ENCODE measurements around the gene SHMT1.
"Not testable (repeated sequence)": the region's sequence is repeated elsewhere in the genome, so short reads cannot be mapped to it uniquely, and the experiment has no call there.

SHMT1 gene

GRCh38 chr17:18378205-18378505 lies 14.8 kb upstream of the SHMT1 start:
- DNase-seq (ENCODE audit: low read depth) = no peak

DNA sequence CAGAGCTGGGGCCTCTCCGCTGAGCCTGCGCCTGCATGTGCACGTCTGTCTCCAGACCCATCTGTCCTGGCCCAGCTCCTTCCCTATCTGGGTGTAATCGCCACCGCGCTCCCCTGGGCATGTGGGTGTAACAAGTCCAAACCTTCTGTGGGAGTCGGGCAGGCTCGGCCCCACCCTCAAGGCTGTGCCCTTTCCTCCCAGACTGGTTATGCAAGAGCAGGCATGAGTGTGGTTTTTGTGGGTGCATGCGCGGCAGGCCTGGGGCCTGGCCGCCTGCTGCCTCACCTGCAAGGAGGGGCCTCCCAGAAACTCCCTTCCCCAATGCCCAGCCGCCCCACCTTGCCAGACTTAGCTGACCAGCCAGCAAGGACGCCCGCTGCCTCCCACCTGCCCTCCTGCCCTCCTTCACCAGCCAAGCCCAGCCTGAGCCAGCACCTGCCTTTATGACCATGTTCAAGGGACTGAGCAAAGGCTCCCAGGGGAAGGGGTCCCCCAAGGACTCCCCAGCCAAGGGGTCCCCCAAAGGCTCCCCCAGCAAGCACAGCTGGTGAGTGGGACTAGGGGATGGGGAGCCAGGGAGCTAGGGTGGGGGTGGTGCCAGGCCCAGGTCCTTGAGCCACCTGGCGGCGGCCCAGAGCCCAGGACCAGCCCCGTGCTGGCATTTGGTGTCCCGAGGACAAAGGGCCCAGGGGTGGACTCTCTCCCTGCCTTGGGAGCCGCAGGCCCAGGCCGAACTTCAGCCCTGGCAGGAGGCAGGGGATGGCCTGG lies 14.3 kb upstream of the SHMT1 start, which contains the start of gene EVPLL:
EVPLL (plus strand) TSS at position 342 of the 768 bp plus-strand sequence. CDS start 3,160 bp downstream, outside the sequence.
- DNase-seq (ENCODE audit: low read depth) = no peak

DNA sequence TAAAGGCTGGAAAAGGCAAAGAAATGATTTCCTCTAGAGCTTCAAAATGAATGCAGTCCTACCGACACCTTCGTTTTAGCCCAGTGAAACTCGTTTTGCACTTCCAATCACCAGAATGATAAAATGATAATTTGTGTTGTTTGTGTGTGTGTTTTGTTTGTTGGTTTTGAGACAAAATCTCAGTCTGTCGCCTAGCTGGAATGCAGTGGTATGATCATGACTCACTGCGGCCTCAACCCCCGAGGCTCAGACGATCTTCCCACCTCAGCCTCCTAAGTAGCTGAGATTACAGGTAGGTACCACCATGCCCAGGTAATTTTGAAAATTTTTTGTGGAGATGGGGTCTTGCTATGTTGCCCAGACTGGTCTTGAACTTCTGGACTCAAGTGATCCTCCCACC lies 10.9 kb upstream of the SHMT1 start:
- no peak for DNase-seq (ENCODE audit: low read depth)

DNA sequence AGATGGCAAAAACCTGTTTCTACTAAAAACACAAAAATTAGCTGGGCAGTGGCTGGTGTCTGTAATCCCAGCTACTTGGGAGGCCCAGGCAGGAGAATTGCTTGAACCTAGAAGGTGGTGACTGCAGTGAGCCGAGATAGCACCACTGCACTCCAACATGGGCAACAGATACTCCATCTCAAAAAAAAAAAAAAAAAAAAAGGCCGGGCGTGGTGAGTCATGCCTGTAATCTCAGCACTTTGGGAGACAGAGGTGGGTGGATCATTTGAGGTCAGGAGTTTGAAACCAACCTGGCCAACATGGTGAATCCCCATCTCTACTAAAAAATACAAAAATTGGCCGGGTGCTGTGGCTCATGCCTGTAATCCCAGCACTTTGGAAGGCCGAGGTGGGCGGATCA lies 9.8 kb upstream of the SHMT1 start:
- not testable (repeated sequence) for DNase-seq (ENCODE audit: low read depth)

DNA sequence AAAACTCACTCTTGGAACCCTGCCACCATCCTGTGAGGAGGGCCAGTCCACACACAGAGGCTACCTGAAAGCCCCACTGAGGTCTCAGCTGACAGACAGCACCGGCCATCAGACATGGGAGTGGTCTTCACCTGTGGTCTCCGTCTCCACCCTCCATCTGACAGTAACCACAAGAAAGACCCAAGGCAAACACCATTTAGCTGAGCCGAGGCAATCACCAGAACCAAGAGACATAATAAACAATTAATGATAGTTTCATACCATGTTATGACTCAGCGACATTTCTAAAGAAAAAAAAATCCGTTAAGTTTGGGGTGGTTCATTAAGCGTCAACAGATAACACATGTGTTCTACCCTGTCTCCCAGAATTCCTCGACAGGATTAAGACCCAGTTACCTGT lies 8.1 kb upstream of the SHMT1 start:
- DNase-seq (ENCODE audit: low read depth) = no peak

DNA sequence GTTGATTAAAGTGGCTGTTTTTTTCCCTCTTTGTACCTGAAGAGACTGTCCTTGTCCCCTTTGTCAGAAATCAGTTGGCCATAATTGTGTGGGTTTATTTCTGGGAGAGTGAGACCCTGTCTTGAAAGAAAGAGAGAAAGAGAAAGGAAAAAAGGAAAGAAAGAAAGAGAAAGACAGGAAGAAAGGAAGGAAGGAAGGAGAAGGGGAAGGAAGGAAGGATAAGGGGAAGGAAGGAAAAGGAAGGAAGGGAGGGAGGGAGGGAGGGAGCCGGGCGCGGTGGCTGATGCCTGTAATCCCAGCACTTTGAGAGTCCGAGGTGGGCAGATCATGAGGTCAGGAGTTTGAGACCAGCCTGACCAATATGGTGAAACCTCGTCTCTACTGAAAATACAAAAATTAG lies 7.4 kb upstream of the SHMT1 start:
- DNase-seq (ENCODE audit: low read depth) = no peak

DNA sequence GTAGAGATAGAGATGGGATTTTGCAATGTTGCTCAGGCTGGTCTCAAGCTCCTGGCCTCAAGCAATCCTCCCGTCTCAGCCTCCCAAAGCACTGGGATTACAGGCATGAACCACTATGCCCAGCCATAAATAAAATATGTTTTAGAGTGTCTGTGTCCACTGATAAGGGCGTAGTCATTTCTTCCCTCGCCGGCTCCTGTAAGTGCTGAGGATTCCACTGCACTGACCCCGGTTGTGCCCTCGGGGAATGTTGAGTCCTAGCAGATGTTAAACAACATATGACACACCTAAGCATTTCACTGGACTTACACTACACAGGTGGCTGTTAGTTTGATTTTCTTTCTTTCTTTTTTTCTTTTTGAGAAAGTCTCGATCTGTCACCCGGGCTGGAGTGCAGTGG lies 5.6 kb upstream of the SHMT1 start:
- no peak for DNase-seq (ENCODE audit: low read depth)

- DNase-seq (ENCODE audit: low read depth) = no peak
Observed at GRCh38 chr17:18364166-18364565, 816 bp upstream of the SHMT1 start.

DNA sequence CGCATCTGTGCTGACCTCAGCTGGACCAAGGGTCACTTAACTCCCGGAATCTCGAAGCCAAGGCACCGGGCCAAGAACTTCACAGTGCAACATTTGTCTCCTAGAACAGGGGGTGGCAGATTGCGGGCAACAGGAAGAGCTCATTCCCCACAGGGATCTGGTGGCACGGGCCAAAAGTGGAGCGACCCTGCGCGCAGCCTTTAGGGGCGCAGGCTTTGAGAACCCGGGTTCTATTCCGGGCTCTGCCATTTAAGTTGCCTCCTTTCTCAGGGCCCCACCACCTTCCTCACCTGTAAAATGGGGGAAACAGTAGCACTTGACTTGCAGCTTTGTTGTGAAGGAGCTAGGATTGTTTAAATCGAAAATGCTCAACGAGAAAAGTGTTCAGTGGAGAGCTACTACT lies 651 bp downstream of the SHMT1 start:
- DNase-seq (ENCODE audit: low read depth) = no peak

DNA sequence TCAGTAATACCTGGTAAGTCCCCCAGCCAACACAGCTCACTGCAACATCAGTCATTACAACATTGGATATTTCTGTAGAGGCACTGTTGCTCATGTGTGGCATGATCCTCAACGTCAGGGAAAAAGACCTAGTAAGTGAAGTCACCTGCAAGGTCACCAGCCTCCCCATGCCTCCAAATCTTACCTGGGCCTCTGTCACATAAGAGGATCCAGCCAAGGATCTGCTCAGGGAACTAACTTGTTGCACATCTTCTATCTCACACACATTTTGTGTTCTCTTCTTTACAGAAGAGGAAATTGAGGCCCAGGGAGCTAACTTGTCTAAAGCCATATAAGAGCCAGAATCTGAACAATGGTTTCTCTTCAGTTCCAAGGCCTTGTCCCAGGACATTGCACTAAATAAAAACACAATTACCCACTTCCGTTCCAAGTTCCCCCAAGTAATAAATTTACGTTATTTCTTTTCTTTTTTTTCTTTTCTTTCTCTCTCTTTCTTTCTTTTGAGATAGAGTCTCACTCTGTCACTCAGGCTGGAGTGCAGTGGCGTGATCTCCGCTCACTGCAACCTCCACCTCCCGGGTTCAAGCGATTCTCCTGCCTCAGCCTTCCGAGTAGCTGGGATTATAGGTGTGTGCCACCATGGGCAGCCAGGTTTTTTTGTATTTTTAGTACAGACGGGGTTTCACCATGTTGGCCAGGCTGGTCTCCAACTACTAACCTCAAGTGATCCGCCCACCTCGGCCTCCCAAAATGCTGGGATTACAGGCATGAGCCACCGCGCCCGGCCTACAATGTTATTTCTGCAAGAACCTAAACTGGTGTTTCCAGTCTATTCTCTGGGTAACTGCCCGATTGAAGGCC lies 1.3 kb downstream of the SHMT1 start:
- DNase-seq (ENCODE audit: low read depth) = no peak

DNA sequence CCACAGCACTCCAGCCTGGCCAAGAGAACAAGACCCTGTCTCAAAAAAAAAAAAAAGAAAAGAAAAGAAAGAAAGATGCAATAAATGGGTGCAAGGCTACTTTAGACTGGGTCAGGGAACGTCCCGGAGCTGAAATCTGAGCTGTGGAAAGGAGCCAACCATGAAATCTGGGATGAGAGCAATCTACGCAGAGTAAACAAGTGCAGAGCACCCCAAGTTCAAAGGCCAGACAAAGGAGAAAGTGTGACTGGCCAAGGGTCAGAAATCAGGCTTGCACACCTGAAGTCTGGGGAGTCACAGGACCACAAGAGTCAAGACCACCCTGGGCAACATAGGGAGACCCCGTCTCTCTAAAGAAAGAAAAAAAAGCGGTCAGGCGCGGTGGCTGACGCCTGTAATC lies 2.8 kb downstream of the SHMT1 start:
- DNase-seq (ENCODE audit: low read depth) = no peak

GRCh38 chr17:18356624-18357023 lies 6.7 kb downstream of the SHMT1 start:
- no peak for DNase-seq (ENCODE audit: low read depth)

DNA sequence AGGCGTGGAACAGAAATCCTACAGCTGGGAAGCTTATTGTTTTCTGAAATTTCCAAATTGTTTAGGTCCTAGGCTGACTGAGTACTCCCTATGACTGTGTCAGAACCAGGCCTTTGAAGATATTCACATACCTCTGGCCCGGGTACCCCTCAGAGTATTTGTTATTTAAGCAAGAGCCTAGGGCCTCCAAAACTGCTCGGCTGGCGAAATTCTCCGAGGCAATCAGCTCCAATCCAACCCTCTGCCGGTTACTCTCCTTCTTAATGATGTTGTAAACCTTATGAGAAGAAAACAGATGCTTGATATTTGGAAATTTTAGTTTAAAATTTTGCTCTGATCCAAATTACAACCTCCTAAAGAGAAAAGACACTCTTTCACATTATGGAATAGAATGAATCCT lies 9.8 kb downstream of the SHMT1 start:
- no peak for DNase-seq (ENCODE audit: low read depth)

- DNase-seq (ENCODE audit: low read depth) = no peak
Observed at GRCh38 chr17:18344021-18344420, 19.3 kb downstream of the SHMT1 start.

DNA sequence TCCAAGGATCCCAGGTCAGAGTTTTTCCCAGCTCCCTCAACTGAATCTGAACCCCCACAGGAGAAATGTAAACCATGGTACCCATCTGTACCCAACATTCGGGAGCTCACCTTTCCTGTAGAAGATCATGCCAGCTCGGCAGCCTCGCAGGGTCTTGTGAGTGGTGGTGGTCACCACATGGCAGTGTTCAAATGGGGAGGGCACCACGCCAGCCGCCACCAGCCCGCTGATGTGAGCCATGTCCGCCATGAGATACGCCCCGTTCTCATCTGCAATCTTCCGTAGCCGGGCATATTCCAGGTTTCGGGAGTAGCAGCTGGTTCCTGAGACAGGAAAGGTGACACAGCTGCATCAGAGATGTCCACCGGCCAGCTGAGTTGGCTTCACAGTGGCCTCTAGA lies 23.4 kb downstream of the SHMT1 start:
- DNase-seq (ENCODE audit: low read depth) = no peak

DNA sequence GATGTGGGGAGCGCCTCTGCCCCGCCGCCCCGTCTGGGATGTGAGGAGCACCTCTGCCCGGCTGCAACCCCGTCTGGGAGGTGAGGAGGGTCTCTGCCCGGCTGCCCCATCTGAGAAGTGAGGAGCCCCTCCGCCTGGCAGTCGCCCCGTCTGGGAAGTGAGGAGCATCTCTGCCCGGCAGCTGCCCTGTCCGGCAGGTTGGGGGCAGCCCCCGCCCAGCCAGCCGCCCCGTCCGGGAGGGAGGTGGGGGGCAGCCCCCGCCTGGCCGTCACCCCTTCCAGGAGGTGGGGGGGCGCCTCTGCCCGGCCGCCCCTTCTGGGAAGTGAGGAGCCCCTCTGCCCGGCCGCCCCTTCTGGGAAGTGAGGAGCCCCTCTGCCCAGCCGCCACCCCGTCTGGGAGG lies 25.2 kb downstream of the SHMT1 start:
- not testable (repeated sequence) for DNase-seq (ENCODE audit: low read depth)

GRCh38 chr17:18332909-18333489 lies 30.4 kb downstream of the SHMT1 start:
- no peak for DNase-seq (ENCODE audit: low read depth)

DNA sequence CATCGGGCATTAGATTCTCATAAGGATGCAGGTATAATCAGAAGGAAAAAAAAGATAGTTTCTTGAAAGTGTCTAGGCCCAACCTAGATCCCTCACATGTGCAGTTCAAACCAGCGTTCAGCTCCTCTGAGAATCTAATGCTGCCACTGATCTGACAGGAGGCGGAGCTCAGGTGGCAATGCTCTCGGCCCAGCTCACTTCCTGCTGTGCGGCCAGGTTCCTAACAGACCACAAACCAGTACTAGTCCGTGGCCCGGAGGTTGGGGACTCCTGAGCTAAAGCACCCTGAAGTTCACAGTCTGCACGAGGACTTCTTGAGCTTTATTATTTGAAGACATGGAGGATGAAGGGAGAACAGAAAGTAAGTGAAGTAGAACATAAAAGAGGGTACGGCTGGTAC lies 31.5 kb downstream of the SHMT1 start:
- no peak for DNase-seq (ENCODE audit: low read depth)

DNA sequence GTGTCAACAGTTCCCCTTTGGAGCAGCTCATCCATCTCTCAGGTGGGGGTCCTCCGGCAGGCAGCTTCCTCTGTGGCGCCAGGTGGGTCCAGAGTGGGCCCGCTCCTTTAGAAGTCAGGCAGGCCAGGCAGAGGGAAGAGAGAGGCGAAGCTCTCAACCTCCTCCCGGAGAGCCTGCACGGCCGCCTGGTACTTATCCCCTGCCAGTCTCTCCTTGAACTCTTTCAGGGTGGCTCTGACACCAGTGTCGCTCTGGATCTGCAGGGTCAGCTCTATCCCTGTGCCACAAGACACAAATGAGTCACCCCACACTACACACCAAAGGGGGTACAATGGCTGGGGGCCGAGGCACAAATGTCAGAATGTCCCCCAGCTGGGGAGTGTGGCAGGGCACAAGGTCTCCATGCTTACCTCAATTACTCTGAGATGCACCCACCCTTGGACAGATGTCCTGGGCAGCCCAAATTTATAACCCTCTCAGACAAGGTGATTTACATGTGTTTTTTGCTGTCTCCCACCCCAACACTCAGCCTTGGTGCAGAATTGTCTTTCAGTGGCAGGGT lies 34.6 kb downstream of the SHMT1 start:
- no peak for DNase-seq (ENCODE audit: low read depth)

- no peak for DNase-seq (ENCODE audit: low read depth)
Observed at GRCh38 chr17:18327556-18327955, 35.8 kb downstream of the SHMT1 start.

- DNase-seq (ENCODE audit: low read depth) = no peak
Observed at GRCh38 chr17:18327093-18327492, 36.3 kb downstream of the SHMT1 start.

- no peak for DNase-seq (ENCODE audit: low read depth)
Observed at GRCh38 chr17:18326572-18326971, 36.8 kb downstream of the SHMT1 start.

GRCh38 chr17:18326039-18326438 lies 37.3 kb downstream of the SHMT1 start:
- DNase-seq (ENCODE audit: low read depth) = no peak
